ENCODE results near the gene PRAMEF13. TPM values are rescaled to one million over a fixed set of nuclear protein-coding genes. Genes with fewer than 3 reads are reported as not detected.
"Not testable (repeated sequence)": the region's sequence is repeated elsewhere in the genome, so short reads cannot be mapped to it uniquely, and the experiment has no call there.

PRAMEF13 gene
- total RNA-seq, 2 donors from 2014 or later = not detected

DNA sequence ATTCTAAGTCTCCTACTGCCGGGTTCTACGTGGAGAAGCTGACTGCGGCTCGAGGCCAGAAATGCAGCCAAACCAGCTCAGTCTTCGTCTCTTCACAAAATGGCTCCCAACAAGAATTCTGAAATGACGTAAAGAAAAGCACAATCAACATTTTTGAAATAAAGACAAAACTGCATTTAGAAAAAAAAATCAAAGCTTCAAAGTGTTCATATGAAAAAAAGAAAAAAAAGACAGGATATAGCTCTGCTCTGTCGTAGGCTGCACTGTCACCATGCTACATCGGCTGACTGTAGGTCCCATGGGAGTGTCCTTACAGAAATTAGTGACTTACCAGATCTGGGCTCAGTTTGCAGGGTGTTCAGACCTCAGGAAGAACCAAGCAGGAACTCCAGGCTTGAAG is 35.7 kb downstream of the PRAMEF13 start, which contains the start of gene HNRNPCL4:
HNRNPCL4 (minus strand) TSS at position 101 of the 400 bp plus-strand sequence. CDS start 164 bp downstream, outside the sequence.
- DNase-seq; H3K36me3 ChIP-seq (replicated peaks in 1 of 2; ENCODE audit: insufficient read depth in 1 of 2, low read depth in 2 of 2); ATAC-seq; H3K4me1 ChIP-seq; H3K27ac ChIP-seq; intact Hi-C loops (cut with DNase I); H3K4me3 ChIP-seq; H3K27me3 ChIP-seq; H3K9me3 ChIP-seq: not testable (repeated sequence)
- no CpG with 5 or more reads among the region's 8 CpGs for WGBS, 2 donors

- WGBS, 2 donors = no CpG with 5 or more reads among the region's 5 CpGs
- H3K27ac ChIP-seq; H3K4me1 ChIP-seq; H3K36me3 ChIP-seq (replicated peaks in 1 of 2; ENCODE audit: insufficient read depth in 1 of 2, low read depth in 2 of 2); intact Hi-C loops (cut with DNase I); H3K4me3 ChIP-seq; H3K27me3 ChIP-seq; DNase-seq; ATAC-seq; H3K9me3 ChIP-seq: not testable (repeated sequence)
These were observed 45.3 kb downstream of the PRAMEF13 start, which contains the start of gene PRAMEF26 for GRCh38 chr1:13155909-13156308. TSS of gene PRAMEF26 (minus strand) at chr1:13156009. CDS start at chr1:13153095, 2,914 bp downstream.

Other genes with a start within 250 kb of the PRAMEF13 start
- gene PRAMEF27, start 144.8 kb downstream of the PRAMEF13 start, total RNA-seq = not detected
- gene HNRNPCL3, start 140.6 kb downstream of the PRAMEF13 start, total RNA-seq = not detected
- not detected for gene PRAMEF25, start 130.6 kb downstream of the PRAMEF13 start, total RNA-seq
- gene HNRNPCL2, start 84.6 kb downstream of the PRAMEF13 start, total RNA-seq = not detected
- gene PRAMEF26, start 45.4 kb downstream of the PRAMEF13 start, total RNA-seq = not detected
- not detected for gene HNRNPCL4, start 35.8 kb downstream of the PRAMEF13 start, total RNA-seq
- not detected for gene PRAMEF9, start 29.6 kb downstream of the PRAMEF13 start, total RNA-seq
- not detected for gene PRAMEF18, start 24.7 kb upstream of the PRAMEF13 start, total RNA-seq
- gene PRAMEF5, start 52.8 kb upstream of the PRAMEF13 start, total RNA-seq = not detected
- gene PRAMEF8, start 83.7 kb upstream of the PRAMEF13 start, total RNA-seq = not detected
- gene PRAMEF33, start 102.1 kb upstream of the PRAMEF13 start, total RNA-seq = not detected
- gene PRAMEF15, start 114.2 kb upstream of the PRAMEF13 start, total RNA-seq = not detected
- not detected for gene PRAMEF14, start 145.7 kb upstream of the PRAMEF13 start, total RNA-seq
- gene PRAMEF19, start 170.5 kb upstream of the PRAMEF13 start, total RNA-seq = not detected
- gene PRAMEF17, start 188.2 kb upstream of the PRAMEF13 start, total RNA-seq = not detected
- gene PRAMEF20, start 209.0 kb upstream of the PRAMEF13 start, total RNA-seq = not detected

Measured in body of pancreas (tissue), 4 donors.